ENCODE measurements around the gene TRPM7. TPM values are rescaled to one million over a fixed set of nuclear protein-coding genes. Genes with fewer than 3 reads are reported as not detected.

The TRPM7 gene
- total and polyA plus RNA-seq, 9 of the 15 experiments (the other 6 are each of a cell fraction or from before 2014, with no cell fraction given), result 12.3 to 59.2 (median 31.5) TPM

- peak; percentile 73 for FAIRE-seq
- TSS peak; percentile 18 for BruUV-seq (replicated peaks)
- TF ChIP-seq SMC3 (conservative IDR thresholded peaks at IDR 0.05; ENCODE audit: insufficient read depth, low read depth, low read length), result peak; percentile 35; the same call in 1 of the 2 replicates
- TF ChIP-seq CHD2 (IDR thresholded peaks at IDR 0.05; ENCODE audit: low read depth, low read length), result no peak
- TF ChIP-seq REST (IDR thresholded peaks at IDR 0.05; ENCODE audit: borderline replicate concordance), result peak; percentile 64
- TF ChIP-seq REST (CRISPR knock-in tag; IDR thresholded peaks at IDR 0.05; ENCODE audit: low read depth), result no peak
- TF ChIP-seq FOXJ2 (tag; IDR thresholded peaks at IDR 0.05), result no peak
- TF ChIP-seq, protein P1, sequence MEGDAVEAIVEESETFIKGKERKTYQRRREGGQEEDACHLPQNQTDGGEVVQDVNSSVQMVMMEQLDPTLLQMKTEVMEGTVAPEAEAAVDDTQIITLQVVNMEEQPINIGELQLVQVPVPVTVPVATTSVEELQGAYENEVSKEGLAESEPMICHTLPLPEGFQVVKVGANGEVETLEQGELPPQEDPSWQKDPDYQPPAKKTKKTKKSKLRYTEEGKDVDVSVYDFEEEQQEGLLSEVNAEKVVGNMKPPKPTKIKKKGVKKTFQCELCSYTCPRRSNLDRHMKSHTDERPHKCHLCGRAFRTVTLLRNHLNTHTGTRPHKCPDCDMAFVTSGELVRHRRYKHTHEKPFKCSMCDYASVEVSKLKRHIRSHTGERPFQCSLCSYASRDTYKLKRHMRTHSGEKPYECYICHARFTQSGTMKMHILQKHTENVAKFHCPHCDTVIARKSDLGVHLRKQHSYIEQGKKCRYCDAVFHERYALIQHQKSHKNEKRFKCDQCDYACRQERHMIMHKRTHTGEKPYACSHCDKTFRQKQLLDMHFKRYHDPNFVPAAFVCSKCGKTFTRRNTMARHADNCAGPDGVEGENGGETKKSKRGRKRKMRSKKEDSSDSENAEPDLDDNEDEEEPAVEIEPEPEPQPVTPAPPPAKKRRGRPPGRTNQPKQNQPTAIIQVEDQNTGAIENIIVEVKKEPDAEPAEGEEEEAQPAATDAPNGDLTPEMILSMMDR (IDR thresholded peaks at IDR 0.05 in 2 of 3, conservative IDR thresholded peaks at IDR 0.05 in 1 of 3; ENCODE audit: insufficient read depth in 2 of 3, low read depth in 1 of 3, low read length in 3 of 3), result peak; percentile 48 to 77 (median 50); a peak in 4 of 6 replicates
- TF ChIP-seq RAD21 (CRISPR knock-in tag; conservative IDR thresholded peaks at IDR 0.05 in 1 of 2, IDR thresholded peaks at IDR 0.05 in 1 of 2), result peak; percentile 56 to 77
- TF ChIP-seq ARID3A (IDR thresholded peaks at IDR 0.05; ENCODE audit: borderline replicate concordance, low read depth, low read length), result 0 out of 2 replicates have a peak, but pooled peaks have one; percentile 57
Measured at GRCh38 chr15:50675535-50676144, 11.0 kb downstream of the TRPM7 start.

More at GRCh38 chr15:50675535-50676144, 11.0 kb downstream of the TRPM7 start:
- Histone ChIP-seq H3K9me1 (ENCODE audit: control insufficient read depth, insufficient read depth, low read length) (no peaks in the 10 kb centered on the region), H2AFZ (ENCODE audit: low read depth, low read length) (no peak overlapping the region), H3K27me3 (ENCODE audit: control insufficient read depth in 2 of 2, insufficient read depth in 2 of 2, low read length in 2 of 2) (no peaks in the 10 kb centered on the region), H3K27ac (ENCODE audit: extremely low read depth, low read depth, low read length) (no peak overlapping the region), H4K20me1 (replicated peaks; ENCODE audit: control insufficient read depth, insufficient read depth, low read length) (peaks cover 8% of the 10 kb centered on the region), H3K4me3 (no peak overlapping the region), H3K4me1 (replicated peaks in 1 of 2; ENCODE audit: control insufficient read depth in 2 of 2, insufficient read depth in 2 of 2, low read length in 2 of 2) (peaks cover 7 to 12% of the 10 kb centered on the region in 2 experiments; a peak in 4 of 5 replicates), H3K9me3 (replicated peaks; ENCODE audit: control insufficient read depth, insufficient read depth, low read depth, low read length) (no peaks in the 10 kb centered on the region), H3K4me2 (ENCODE audit: insufficient read depth, low read length) (no peak overlapping the region), H3K36me3 (ENCODE audit: control insufficient read depth, insufficient read depth, low read length) (peaks cover 43% of the 10 kb centered on the region; the same call in 2 of the 3 replicates), H3K9ac (ENCODE audit: insufficient read depth in 1 of 2, low read depth in 2 of 2, low read length in 2 of 2) (no peak overlapping the region), H3K79me2 (ENCODE audit: control insufficient read depth, insufficient read depth, low read length) (peaks cover 93% of the 10 kb centered on the region)
- peak in 1 of 4 experiments; percentile 27 for DNase-seq (ENCODE audit: extremely low read depth in 1 of 4, low spot score in 3 of 4)
- POLR2A ChIA-PET, result interaction anchor here (1.3 to 1.5 kb wide), 2 partner anchors 11 to 350 kb away, joined by 3 to 4 read pairs; partner anchors contain the start of gene TRPM7
- intact Hi-C loops (cut with micrococcal nuclease), result loop anchor here (1.0 kb wide), 2 partner anchors 202 to 233 kb away; partner anchors contain the start of gene AP4E1
- ATAC-seq, result no peak
- CTCF ChIA-PET (ENCODE audit: low intra/inter-chr PET ratio), result interaction anchor here (0.6 to 3.3 kb wide), 8 partner anchors 9 to 232 kb away, joined by 3 to 31 read pairs (median 3); partner anchors contain the start of gene AP4E1
- in situ Hi-C loops (cut with MboI), result no loop called here
